ENCODE results near the gene CLDN16.

The CLDN16 gene, protein sequence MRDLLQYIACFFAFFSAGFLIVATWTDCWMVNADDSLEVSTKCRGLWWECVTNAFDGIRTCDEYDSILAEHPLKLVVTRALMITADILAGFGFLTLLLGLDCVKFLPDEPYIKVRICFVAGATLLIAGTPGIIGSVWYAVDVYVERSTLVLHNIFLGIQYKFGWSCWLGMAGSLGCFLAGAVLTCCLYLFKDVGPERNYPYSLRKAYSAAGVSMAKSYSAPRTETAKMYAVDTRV

DNA sequence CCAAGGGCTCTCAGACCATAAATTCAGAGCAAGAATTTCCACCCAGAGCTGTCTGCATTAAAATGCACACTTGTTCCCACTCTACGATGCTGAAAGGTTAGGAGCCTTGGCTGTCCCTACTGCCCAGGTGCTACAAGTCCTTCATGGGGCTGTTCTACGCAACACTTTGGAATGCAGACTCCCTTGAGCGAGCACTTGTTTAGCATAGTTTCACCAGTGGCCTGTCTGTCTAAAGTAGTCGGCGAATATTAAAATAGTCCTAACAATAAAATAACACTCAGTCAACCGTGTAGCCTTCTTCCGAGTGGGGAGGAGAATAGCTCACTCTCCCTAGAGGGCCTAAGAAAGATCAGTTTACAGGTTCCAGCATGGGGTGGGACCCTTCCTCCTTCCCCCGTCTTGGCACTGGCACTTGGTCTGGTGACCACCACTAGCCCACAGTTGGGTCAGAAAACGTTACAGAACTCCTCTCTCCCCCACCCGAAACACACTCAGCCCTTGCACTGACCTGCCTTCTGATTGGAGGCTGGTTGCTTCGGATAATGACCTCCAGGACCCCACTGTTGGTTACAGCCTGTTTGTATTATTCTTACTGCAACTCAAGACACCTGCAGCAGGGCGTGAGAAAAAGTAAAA is at the start of gene CLDN16:
TSS of gene CLDN16 (plus strand) at position 586 of the 636 bp plus-strand sequence. CDS start 167 bp downstream, outside the sequence.
- DNase-seq, result no peak

DNA sequence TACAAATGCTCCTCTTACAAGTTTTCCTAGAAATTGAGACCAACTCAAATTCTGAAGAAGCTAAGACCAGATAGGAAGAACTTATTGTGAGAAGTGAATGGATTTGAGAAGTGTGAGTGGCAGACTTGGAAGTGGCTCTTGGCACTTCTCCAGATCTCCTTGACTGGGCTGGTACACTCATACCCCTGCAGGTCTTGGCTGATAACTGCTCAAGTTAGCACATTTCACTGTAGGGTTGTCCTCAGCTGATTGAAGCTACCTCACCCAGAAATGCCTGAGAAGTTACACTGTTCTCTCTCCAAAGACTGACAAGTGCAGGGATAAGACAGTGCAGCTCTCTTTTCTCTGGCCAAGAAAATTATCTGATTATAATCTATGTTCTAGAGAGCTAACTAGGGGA is 49.2 kb upstream of the CLDN16 start:
- no peak for DNase-seq

DNA sequence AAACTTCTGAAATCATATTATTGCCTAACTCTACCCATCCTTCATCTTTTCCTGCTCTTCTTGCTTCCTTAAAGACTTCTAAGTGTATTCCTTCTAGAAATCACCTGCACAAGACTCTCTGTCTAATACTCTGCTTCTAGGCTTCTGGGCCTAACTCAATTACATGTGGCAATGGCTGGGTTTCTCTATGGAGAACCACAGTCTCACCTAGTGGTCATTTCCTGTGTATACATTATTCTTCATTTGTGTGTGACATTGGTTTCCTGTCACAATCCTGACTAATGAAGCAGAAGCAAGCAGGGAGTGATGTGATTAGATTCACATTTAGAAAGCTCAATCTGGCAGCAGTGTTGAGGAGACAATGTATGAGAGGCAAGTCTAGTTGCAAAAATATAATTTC is 48.8 kb upstream of the CLDN16 start:
- DNase-seq, result no peak

DNA sequence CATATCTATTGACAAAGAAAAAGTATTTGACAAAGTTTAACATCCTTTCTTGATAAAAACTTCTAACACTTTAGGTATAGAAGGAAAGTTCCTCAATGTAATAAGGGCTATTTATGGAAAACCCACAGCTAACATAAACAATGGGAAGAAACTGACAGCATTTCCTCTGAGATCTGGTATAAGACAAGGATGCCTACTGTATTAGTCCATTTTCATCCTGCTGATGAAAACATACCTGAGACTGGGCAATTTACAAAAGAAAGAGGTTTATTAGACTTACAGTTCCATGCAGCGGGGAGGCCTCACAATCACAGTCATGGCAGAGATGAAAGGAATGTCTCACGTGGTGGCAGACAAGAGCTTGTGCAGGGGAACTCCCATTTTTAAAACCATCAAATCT is 47.9 kb upstream of the CLDN16 start:
- DNase-seq, result no peak

DNA sequence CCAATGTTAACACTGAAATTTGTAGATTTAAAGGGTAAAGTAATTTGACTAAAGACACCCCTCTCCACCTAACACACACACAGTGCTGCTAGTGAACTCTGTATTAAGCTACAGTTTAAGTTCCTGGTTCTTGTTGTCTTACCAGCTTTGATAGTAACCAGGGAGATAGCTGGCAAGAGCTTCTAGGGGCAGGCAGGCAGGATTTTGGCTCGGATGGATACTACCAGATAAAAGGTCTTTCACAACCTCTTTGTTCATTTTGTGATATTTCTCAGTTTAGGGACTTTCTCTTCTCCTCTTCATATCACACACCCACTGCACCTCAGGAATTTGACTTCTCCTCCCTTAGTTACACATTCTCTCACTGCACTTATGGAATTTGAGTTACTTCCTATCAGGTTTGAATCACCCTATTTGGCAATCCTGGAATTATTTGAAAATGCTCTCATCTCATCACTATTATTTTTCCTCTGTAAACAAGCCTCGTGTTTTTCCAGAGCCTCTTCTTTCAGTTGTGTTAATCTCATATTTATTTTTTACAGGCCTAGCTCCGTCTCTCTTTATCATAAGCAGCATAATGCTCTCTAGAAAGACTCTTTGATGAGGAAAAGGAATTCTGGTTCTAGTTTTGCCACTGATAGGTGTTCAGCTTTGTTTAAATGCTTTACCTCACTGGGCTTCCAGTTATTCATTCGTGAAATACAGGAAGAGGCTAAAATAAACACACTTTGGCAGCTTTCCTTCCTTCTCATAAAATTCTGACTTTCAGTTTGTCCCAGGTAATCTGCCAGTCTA is 42.7 kb upstream of the CLDN16 start:
- DNase-seq, result no peak

DNA sequence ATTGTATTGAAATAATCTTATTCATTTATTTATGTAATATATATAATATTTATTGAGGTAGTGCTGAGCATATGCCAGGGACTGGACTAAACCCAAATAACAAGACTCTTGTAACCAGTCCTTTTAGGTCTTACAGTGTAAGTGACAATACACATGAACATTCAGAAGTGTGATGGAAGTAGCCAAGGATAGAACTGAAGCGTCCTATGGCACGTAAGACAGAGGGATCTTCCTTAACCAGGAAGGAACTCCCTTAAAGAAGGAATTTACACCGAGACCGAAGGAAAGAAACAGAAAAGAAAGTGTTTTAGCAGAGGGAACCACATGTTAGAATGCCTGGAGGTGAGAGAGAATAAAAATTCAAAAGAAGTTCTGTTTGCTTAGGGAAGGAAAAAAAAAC is 42.1 kb upstream of the CLDN16 start:
- no peak for DNase-seq

DNA sequence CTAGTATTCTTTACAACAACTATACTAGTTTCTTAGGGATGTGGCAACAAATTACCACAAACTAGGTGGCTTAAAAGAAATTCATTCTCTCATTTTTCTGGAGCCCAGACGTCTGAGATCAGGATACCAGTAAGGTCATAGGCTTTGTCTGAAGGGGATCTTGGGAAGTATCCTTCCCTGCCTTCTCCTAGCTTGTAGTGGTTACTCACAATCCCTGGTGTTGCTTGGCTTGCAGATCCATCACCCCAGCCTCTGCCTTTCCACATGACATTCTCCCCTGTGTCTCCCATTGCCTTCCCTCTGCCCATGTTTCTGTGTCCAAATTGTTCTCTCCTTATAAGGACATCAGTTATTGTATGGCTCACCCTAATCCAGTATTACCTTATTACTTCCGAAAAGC is 41.4 kb upstream of the CLDN16 start:
- no peak for DNase-seq

DNA sequence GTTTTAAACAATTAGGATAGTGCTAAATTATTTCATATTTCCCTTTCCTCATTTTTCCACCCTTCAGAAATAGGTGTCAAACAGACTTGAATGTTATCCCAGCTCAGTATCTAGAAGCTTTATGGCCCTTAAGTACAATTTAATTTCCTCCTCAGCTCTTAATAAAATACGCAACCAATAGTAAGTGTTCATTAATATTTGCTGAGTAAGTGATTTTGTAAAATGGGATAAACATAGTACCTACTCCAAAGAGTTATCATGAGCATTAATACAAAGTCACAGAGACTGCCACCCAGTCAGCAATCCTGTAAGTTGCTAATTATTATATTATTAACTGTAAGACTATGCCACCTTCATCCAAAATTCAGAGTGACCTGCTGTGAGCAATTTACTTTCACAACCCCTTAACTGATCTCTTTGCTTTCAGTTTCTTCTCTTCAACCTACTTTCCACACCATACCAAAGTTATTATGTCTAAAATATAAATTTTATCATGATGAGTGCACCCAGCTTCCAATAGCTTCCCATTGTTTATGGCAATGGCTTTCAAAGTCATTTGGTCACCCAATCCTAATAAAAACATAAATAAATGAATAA is 35.0 kb upstream of the CLDN16 start:
- no peak for DNase-seq

DNA sequence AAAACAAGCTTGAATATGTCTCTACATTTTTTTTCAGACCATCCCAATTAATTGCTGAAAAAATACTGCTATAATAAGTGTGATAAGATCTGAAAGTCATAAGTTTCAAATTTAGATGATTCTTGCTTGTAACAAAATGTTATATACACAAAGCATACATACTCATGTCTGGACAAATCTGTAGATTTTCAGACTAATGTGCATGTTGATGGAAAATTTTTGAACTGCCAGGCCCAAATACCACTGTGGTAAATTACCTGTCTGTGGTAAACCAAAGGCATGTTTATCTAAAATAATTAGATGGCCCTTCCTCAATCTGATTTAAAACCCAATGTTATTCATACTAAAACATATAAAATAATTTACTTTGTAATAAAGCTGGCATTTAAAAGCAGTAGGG is 31.7 kb upstream of the CLDN16 start:
- no peak for DNase-seq

DNA sequence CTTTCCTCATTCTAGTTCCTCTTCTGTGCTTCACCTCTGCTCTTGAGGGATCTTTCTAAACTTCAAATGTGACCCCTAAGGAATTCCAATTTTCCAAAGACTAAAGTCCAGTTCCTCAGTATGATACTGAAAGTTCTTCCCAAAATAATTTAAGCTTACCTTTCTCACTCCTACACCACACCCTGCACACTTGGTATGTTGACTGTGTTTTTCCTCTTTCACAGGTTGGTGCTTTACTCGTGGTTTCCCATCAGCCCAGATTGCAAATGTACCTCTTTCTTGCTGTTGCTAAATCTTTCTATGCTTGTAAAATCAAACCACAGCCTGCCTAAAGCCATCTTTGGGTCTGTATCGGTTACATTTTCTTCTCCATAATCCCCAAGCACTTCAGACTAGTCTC is 30.5 kb upstream of the CLDN16 start:
- no peak for DNase-seq

DNA sequence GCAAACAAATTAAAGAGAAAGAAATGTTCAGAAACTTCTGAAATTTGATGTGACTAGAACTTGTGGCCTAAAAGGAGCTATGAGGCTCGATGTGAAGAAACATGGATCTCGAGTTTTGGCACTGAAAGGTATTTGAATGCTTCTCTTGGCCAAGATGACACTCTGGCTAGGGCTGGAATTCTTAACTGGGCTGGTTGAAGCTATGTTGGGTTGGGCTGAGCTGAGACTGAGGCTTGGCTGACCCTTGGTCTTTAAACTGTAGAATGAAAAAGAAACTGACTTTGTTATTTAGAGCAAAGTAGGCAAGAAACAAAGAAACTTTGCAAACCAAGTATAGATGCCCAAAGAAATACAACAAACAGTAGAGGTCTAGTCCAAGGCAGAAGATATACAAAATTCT is 28.1 kb upstream of the CLDN16 start:
- DNase-seq, result no peak

DNA sequence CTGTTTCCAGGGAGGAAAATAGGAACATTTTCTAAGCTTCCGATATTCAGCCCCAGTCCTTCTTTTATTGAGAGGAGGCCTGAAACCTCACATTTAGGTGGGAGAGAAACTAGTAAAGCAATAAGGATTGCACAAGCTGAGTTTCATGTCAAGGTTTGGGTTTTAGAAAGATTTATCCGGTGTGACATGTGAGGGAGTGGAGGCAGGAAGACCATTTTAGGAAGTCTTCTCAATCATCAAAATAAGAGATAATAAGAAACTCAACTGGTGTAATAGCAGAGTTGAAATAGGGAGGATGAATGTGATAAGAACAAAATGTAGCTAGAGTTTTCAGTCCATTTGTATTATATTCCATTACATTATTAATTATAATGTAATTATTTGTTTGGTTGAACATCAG is 27.7 kb upstream of the CLDN16 start:
- no peak for DNase-seq

DNA sequence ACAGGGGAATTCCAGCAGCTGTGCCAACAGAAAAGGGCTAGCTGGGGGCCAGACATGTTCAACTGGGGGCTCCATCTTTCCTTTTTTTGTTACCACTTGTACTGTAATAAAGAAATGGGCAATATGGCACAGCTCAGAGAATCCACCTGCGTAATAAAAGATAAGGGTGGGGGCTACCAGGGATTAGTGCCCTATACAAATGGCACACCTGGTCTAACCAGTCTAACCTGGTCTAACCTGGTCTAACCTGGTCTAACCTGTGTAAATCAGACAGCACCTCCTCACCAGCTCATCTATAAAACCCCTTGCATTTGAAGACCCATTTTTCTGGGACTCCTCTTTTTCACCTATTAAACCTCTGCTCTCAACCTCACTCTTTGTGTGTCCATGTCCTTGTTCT is 26.2 kb upstream of the CLDN16 start:
- no peak for DNase-seq

DNA sequence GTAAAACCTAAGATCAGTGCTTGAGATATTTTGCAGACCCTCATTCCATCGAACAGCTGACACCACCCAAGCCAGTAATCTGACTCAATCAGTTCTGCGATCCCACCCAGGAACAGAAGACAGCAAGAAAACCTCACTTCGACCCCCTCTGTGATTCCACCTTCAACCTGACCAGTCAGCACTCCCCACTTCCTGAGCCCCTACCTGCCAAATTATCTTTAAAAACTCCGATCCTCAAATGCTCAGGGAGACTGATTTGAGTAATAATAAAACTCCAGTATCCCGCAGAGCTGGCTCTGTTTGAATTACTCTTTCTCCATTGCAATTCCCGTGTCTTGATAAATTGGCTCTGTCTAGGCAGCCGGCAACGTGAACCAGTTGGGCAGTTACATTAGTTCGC is 25.7 kb upstream of the CLDN16 start:
- DNase-seq, result no peak

DNA sequence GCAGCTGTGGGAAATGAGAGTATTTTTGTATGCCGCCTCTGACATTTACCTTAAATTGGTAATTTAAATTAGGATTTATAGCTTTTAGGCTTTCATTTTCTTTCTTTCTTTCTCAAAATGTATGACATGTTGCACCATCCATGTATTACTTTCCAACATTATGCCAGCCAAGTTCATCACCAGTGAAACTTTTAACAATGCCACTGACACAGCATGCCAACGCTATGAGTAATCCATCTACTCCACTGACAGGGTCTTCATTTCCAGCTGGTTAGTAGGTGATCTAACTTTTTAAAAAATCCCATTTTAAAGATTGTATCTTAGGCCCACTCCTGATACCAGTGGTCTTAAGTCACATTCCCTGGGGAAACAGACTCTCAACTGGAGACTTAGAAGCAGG is 21.8 kb upstream of the CLDN16 start:
- DNase-seq, result no peak

DNA sequence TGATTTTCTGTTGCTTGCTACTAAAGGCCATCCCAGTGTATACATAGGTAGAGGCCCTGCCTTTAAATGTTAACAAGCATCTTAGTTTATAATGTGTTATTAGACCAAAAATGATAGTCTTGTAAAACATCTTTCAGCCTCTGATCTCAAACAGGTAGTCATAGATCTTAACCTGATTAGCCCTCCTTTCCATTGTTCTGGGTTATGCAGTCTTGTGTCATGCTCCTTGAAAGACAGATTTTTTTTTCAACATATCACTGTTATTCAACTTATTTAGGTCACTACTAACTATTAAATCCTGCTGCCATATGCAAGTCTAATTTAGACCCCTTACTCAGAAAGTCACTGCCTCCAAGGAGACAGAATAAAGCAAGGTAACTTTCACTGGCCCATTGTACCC is 19.1 kb upstream of the CLDN16 start:
- no peak for DNase-seq

DNA sequence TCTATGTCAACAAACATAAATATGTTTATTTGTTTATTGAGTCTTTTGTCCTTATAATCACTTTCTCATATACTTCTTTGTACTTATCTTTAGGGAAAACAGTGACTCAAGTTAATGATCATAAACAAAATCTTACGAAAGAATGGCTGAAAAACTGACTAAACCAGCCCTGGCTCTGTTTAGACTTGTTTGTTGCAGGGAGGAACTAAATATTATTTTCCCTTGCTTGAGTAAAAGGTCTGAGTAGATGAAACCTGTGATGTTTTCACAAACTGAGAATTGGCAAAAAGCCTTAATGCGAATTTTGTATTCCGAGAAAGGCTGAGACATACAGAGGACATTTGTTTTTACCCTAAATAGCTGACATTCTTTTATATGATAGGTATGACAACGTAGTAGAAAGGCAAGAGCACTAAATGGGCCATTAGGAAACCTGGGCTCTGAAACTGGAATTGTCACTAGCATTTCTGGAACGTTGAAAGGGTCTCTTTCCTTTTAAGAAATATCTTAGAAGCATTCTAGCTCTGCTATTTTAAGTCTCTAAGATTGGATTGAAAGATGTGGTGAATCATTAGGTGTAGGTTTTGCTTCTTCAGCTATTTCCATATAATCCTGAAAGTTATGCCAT is 18.2 kb upstream of the CLDN16 start:
- no peak for DNase-seq

DNA sequence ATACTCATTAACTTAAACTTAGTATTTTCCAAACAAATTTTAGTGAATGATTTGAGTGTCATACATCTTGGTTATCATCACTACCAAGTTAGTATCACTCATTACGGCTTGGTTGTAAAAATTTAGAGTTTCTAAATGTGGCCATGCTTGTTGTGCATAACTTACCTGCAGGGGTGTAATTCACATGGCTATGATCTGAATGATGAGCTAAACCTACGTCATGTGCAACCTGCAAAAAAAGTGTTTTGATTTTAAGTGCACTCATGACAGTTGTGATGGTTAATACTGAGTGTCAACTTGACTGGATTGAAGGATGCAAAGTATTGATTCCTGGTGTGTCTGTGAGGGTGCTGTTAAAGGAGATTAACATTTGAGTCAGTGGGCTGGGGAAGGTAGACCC is 17.6 kb upstream of the CLDN16 start:
- DNase-seq, result no peak

DNA sequence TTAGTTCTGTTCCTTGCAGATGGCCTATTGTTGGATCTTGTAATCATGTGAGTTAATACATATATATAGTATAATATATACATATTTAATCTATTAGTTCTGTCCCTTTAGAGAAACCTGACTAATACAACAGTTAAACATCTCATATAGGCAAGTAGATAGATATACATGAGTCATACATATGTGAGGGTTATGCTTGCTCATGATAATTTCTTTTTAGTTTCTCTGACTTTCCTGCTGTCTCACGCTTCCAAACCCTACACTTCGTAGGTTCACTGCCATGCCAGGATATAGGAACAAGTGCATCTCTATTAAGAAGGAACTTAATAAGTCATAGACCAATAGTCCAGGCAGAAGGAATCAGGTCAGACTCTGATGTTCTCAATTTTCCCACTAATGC is 16.8 kb upstream of the CLDN16 start:
- DNase-seq, result no peak

DNA sequence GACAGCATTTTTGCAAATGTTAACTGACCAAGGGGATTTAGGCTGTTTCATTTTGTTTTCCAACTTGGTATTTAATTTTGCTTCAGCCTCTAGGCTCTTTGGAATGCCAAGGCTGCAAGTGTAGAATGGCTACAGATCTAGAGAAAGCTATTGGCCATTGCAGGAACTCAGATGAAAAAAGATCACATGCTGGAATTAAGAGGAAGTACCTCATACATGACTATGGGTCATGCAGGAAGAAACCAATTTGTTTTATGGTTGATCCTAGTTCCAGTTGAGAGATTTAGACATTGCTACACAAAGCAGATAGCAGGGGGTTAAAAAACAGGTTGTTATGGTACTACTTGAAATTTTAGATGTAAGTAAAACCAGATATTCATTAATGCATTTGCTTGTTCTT is 12.7 kb upstream of the CLDN16 start:
- DNase-seq, result no peak

DNA sequence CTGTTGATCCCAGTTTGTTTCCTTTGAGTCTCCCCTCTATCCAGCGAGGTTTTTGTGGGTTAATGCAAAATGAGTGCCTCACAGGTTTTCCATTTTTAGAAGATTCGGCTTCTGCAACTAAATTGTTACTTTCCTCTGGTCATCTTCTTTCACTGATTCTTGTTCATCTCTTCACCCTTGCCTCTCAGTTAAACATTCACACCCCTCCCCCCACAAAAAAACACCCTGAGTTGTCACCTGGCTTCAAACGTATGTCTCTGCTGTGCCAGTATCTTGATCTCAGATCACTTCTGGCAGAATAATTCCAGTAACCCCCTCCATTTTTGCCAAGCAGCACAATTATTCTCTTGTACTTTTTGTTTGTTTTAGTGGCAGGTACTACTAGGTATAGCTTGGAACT is 12.3 kb upstream of the CLDN16 start:
- DNase-seq, result no peak

DNA sequence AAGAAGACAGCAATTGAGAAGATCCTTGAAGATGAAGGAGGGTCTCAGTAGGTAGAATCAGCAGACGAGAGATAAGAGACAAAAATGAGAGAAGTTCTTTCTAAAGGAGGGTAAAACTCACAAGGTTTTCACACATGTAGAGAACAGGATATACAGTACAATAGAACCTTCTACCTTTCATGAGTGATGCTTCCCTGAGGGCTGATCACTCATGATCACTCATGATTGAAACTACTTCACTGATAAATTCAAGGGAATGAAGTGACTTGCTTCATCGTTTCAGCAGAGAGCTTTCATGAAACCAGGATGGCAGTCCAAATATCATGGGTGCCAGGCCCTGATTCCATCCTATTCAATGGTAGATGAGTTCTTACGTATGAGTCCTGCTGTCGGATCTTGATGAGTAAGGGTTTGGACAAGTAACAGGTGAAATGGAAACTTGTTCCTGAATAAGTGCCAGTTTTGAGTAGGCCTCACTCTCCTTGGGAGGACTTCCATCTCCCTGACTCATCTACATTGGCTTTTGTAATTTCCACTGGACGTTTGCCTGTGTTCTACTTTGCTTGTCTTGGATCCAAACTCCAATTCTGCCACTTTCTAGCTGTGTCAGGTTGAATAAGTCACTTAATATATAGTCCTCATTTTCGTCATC is 9.6 kb upstream of the CLDN16 start:
- DNase-seq, result no peak

DNA sequence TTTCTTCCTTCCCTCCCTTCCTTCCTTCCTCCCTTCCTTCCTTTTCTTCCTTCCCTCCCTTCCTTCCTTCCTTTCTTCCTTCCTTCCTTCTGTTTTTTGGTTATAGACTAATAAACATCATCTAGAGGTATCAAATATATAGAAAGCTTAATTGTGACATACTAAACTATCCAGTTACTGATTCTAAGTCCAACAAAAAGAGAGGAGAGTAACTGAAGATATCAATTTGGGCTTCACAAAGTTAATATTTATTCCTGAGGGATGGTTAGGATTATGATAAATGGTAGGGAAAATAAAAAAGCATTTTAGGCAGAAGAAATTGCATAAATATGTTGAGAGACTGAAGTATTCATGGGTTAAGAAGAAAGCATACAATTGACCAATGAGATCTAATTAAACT is 7.8 kb upstream of the CLDN16 start:
- no peak for DNase-seq
